ENCODE data around the gene ST6GAL1. TPM values are rescaled to one million over a fixed set of nuclear protein-coding genes. Genes with fewer than 3 reads are reported as not detected.

The ST6GAL1 gene
- total RNA-seq, 1 donor from 2014 or later: 5.5 TPM

DNA sequence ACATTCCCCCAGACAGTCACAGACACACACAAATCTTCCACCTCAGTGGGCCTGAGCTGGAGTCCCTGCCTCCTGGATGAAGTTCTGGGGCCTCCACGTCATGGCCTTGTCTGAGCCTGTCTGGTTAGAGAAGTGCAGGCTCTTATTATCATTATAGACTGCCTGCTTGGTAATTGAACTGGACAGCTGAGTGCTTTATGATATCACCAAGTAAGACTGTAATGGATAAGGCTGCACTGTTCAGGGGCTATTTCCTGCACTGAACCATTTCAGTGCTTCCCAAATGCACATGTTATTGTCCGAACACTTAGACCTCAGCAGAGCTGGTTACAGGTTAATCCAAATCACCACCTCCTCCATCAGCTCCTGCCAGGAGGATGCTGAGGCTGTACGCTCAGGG lies 8.7 kb upstream of the ST6GAL1 start:
- DNase-seq (ENCODE audit: low read depth): no peak
- Histone ChIP-seq H3K36me3 (ENCODE audit: control insufficient read depth, insufficient read depth, low read length) (no peaks in the 10 kb centered on the region), H3K27me3 (ENCODE audit: control insufficient read depth, insufficient read depth, low read length) (no peaks in the 10 kb centered on the region), H3K4me3 (ENCODE audit: low read depth, low read length) (no peak overlapping the region)
- TF ChIP-seq, protein P1, sequence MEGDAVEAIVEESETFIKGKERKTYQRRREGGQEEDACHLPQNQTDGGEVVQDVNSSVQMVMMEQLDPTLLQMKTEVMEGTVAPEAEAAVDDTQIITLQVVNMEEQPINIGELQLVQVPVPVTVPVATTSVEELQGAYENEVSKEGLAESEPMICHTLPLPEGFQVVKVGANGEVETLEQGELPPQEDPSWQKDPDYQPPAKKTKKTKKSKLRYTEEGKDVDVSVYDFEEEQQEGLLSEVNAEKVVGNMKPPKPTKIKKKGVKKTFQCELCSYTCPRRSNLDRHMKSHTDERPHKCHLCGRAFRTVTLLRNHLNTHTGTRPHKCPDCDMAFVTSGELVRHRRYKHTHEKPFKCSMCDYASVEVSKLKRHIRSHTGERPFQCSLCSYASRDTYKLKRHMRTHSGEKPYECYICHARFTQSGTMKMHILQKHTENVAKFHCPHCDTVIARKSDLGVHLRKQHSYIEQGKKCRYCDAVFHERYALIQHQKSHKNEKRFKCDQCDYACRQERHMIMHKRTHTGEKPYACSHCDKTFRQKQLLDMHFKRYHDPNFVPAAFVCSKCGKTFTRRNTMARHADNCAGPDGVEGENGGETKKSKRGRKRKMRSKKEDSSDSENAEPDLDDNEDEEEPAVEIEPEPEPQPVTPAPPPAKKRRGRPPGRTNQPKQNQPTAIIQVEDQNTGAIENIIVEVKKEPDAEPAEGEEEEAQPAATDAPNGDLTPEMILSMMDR (IDR thresholded peaks at IDR 0.05; ENCODE audit: insufficient read depth, low read length, severe bottlenecking): no peak
- FAIRE-seq: no peak

GRCh38 chr3:186922224-186922623 lies 8.1 kb upstream of the ST6GAL1 start:
- Histone ChIP-seq H3K36me3 (ENCODE audit: control insufficient read depth, insufficient read depth, low read length) (no peaks in the 10 kb centered on the region), H3K27me3 (ENCODE audit: control insufficient read depth, insufficient read depth, low read length) (no peaks in the 10 kb centered on the region), H3K4me3 (ENCODE audit: low read depth, low read length) (no peak overlapping the region)
- FAIRE-seq (no peak), DNase-seq (ENCODE audit: low read depth) (no peak)
- TF ChIP-seq, protein P1 (IDR thresholded peaks at IDR 0.05; ENCODE audit: insufficient read depth, low read length, severe bottlenecking): no peak

- no peaks in the 10 kb centered on the region for H3K27me3 ChIP-seq (ENCODE audit: control insufficient read depth, insufficient read depth, low read length)
- FAIRE-seq (peak; percentile 75), DNase-seq (ENCODE audit: low read depth) (peak; percentile 91)
- no peak overlapping the region for H3K4me3 ChIP-seq (ENCODE audit: low read depth, low read length)
- TF ChIP-seq, protein P1 (IDR thresholded peaks at IDR 0.05; ENCODE audit: insufficient read depth, low read length, severe bottlenecking): no peak
- no peaks in the 10 kb centered on the region for H3K36me3 ChIP-seq (ENCODE audit: control insufficient read depth, insufficient read depth, low read length)
Observed at GRCh38 chr3:186922790-186923189, 7.5 kb upstream of the ST6GAL1 start.

GRCh38 chr3:186923241-186923640 lies 7.1 kb upstream of the ST6GAL1 start:
- FAIRE-seq (no peak), DNase-seq (ENCODE audit: low read depth) (peak; percentile 42)
- H3K36me3 ChIP-seq (ENCODE audit: control insufficient read depth, insufficient read depth, low read length): no peaks in the 10 kb centered on the region
- H3K27me3 ChIP-seq (ENCODE audit: control insufficient read depth, insufficient read depth, low read length): no peaks in the 10 kb centered on the region
- H3K4me3 ChIP-seq (ENCODE audit: low read depth, low read length): no peak overlapping the region
- TF ChIP-seq, protein P1 (IDR thresholded peaks at IDR 0.05; ENCODE audit: insufficient read depth, low read length, severe bottlenecking): no peak

DNA sequence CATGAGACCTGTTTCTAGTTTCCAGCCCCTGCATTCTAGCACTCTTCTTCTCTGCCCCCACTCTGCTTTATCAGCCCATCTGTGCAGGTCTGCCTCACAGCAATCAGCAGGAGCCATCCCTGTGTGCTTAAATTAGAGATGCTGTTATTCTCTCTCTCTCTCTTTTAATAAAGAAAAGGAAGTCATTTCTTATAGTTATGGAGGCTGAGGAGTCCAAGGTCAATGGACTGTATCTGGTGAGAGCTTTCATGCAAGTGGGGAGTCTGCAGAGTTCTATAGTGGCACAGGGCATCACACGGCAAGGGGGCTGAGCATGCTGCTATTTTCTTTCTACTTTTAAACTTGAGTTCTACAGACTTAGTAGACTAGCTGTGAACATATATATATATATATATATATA lies 4.5 kb upstream of the ST6GAL1 start:
- FAIRE-seq: no peak
- Histone ChIP-seq H3K27me3 (ENCODE audit: control insufficient read depth, insufficient read depth, low read length) (no peaks in the 10 kb centered on the region), H3K4me3 (ENCODE audit: low read depth, low read length) (no peak overlapping the region), H3K36me3 (ENCODE audit: control insufficient read depth, insufficient read depth, low read length) (no peaks in the 10 kb centered on the region)
- no peak for DNase-seq (ENCODE audit: low read depth)
- TF ChIP-seq, protein P1 (IDR thresholded peaks at IDR 0.05; ENCODE audit: insufficient read depth, low read length, severe bottlenecking): no peak

GRCh38 chr3:186929186-186929585 lies 1.1 kb upstream of the ST6GAL1 start:
- no peak for FAIRE-seq
- Histone ChIP-seq H3K36me3 (ENCODE audit: control insufficient read depth, insufficient read depth, low read length) (peaks cover 3% of the 10 kb centered on the region), H3K4me3 (ENCODE audit: low read depth, low read length) (no peak overlapping the region), H3K27me3 (ENCODE audit: control insufficient read depth, insufficient read depth, low read length) (no peaks in the 10 kb centered on the region)
- no peak for DNase-seq (ENCODE audit: low read depth)
- TF ChIP-seq, protein P1 (IDR thresholded peaks at IDR 0.05; ENCODE audit: insufficient read depth, low read length, severe bottlenecking): no peak

Measured in bronchial epithelial cell (primary cell).